GM12874 (cell line): ENCODE data around the gene GTF2H4.

Experiments used
- TF ChIP-seq, protein P1 (sequence below): IDR thresholded peaks from 2 replicates; pipeline ENCODE4 v1.5.1; 2011; ENCODE audit warnings: low read depth, mild to moderate bottlenecking, control low read depth, low read length, moderate library complexity; ENCODE audit not compliant: insufficient read depth

Gene GTF2H4

DNA sequence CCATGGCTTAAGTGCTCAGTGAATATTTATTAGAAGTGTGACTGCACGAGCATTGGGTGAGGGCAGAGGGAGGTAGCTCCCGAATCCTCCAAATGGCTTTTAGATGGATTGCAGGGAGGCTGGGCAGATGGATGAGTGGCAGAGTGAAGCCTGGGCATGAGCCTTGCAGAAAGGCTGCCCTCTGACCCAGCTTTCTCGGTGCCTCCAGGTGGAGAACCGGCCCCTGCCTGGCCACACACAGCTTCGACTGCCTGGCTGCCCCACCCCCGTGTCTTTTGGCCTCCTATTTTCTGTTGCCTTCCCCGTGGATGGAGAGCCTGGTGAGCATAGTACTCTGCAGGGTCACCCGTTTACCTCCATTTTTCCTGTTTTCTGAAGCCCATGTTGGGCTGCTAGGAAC is 9.5 kb downstream of the GTF2H4 start:
- TF ChIP-seq, protein P1, sequence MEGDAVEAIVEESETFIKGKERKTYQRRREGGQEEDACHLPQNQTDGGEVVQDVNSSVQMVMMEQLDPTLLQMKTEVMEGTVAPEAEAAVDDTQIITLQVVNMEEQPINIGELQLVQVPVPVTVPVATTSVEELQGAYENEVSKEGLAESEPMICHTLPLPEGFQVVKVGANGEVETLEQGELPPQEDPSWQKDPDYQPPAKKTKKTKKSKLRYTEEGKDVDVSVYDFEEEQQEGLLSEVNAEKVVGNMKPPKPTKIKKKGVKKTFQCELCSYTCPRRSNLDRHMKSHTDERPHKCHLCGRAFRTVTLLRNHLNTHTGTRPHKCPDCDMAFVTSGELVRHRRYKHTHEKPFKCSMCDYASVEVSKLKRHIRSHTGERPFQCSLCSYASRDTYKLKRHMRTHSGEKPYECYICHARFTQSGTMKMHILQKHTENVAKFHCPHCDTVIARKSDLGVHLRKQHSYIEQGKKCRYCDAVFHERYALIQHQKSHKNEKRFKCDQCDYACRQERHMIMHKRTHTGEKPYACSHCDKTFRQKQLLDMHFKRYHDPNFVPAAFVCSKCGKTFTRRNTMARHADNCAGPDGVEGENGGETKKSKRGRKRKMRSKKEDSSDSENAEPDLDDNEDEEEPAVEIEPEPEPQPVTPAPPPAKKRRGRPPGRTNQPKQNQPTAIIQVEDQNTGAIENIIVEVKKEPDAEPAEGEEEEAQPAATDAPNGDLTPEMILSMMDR = no peak

DNA sequence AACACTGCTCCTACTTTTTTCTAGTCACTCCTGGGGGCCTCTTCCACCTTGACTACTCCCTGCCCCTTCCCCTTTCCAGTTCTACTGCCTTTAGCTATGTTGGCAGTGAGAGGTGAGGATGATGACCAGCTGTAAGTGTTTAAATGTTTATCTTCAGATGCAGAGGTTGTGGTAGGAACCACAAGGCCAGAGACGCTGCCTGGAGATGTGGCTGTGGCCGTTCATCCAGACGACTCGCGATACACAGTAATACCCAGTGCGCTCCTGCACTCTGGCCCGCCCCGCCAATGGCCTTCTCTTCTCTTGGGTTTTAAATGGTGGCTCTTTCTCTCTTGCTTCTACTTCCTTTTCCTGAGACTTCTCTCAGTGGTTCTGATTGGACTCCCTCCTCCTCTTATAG is 10.7 kb downstream of the GTF2H4 start:
- TF ChIP-seq, protein P1 = no peak

DNA sequence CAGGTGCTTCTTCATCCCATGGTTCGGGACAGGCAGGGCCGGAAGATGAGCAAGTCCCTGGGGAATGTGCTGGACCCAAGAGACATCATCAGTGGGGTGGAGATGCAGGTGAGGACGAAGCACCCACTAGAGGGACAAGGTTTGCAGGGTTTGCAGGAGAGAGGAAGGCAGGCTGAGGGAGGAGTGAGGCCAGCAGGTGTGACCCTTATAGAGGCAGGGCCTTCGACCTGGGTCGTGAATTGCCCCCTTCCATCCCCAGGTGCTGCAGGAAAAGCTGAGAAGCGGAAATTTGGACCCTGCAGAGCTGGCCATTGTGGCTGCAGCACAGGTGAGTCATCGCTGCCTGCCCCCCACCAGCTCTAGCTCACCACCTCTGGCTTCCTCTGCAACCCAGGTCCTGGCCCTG is 14.4 kb downstream of the GTF2H4 start:
- TF ChIP-seq, protein P1 = no peak

DNA sequence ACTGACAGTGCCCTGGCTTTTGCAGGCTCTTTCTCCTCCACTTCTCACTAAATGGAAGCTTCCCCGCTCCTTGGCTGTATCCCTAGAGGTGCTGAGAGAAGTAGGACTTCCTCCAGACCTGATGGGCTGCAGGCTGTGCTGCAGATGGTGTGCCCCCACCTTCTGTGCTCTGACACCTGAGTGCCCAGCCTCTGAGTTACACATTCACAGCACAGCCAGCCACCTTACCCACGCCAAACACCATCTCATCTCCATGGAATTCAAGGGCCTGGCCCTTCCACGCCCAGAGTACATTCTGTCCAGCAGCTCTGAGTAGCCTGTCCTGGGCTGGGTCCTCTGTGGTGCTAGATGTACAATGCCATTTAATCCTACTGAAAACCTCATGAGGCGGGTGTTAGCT is 18.6 kb downstream of the GTF2H4 start:
- TF ChIP-seq, protein P1 = no peak

DNA sequence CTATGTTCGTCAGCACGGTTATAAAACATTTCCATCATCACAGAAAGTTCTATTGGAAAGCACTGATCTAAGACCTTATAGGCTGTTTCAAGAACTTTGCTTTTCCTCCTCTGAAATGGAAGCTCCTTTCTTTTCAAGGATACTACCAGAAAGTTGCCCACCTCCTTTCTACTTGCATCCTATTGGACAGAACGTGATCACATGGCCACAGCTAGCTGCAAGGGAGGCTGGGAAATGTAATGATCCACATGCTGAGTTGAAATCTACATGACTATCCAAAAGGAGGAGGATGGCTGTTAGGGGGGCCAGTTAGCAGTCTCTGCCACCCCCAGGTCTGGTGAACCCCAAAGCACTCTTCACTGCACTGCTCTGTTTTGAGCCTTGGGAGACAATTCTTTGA is 20.7 kb downstream of the GTF2H4 start:
- TF ChIP-seq, protein P1 = no peak

DNA sequence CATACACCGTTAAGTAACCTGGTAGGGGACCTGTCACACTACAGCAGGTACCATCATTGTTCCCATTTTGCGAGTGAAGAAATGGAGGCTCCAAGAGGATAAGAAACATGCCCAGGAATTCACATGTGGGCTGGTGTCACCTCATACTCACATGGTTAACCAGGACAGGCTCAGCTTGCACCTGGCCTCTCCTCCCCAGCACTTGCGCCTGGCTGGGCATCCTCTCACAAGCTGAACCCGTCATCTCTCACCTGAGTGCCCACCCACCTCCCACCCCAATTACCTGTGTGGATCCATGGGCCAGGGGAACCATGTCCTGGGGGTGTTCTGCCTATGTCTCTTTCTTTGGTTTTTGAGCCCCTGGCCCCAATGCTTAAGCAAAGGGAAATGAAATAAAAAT is 22.5 kb downstream of the GTF2H4 start:
- TF ChIP-seq, protein P1 = no peak

DNA sequence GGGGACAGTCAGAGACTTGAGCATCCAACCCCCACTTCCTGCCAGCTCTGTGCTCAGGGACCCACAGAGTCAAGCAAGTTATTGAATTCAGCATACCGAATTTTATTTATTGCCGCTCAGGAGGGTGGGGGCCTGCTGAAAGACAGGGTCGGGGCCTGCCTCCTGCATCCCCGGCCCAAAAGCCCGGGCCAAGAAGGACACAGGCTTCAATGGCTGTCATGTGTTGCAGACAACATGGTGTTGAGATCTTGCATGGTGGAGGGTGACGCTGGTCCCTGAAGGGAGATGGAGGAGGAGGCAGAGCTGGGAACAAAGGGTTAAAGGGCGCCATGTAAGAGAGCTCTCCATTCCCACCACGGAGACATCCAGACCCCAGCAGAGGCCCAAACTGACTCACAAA is 23.3 kb downstream of the GTF2H4 start:
- TF ChIP-seq, protein P1 = no peak

DNA sequence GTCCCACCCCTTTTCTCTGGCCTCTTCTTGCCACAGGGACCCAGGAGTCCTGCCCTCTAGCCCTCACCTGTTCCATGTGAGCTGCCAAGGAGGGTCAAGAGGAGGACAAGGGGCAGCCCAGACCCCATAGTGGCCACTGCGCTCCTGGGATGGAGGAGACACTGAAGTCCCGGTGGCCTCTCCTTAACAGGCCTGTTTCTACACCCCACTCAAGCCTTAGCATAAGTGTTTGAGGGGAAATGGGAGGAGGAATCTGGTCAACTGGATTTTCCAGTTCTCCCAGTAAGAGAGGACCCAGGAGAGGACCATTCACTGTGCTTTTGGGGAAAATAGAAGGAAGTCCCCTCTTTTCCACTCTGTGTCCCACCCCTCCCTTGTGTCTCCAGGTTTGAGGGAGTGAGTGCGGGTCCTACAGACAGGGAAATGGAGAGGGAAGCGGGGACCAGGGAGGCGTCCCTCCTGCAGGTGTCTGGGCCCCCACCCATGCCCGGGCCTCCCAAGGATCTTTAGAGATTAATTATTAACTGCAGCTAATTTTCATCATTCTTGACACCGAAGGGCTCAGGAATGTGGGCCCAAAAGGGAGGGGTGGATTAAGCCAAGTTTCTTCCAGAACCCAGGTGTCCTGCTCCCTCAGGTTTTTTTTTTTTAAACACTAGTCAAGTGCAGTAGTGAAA is 24.1 kb downstream of the GTF2H4 start, which contains the start of gene SFTA2:
Gene SFTA2 (minus strand): TSS at position 202 of the 677 bp plus-strand sequence. CDS start 74 bp downstream, at position 128.
- TF ChIP-seq, protein P1 = no peak
